ENCODE measurements around the gene KIF26B.

KIF26B gene

GRCh38 chr1:245441689-245442088 lies 286.9 kb downstream of the KIF26B start:
- H3K27ac ChIP-seq: no peak overlapping the region

GRCh38 chr1:245444147-245444828 lies 289.5 kb downstream of the KIF26B start:
- Histone ChIP-seq H3K4me2 (no peak overlapping the region), H3K36me3 (no peaks in the 10 kb centered on the region), H3K9me3 (replicated peaks in 1 of 11) (peaks cover 0 to 11% (median 0%) of the 10 kb centered on the region in 11 experiments; a peak in 1 of 22 replicates), H3K27ac (no peak overlapping the region), H3K27me3 (no peaks in the 10 kb centered on the region), H3K4me1 (peaks cover 0 to 3% (median 0%) of the 10 kb centered on the region in 10 experiments; a peak in 1 of 20 replicates), H3K9ac (no peak overlapping the region), H3K4me3 (no peak overlapping the region), H4K20me1 (no peaks in the 10 kb centered on the region)
- TF ChIP-seq Cebpa-rat (IDR thresholded peaks at IDR 0.05): no peak

More at GRCh38 chr1:245441689-245442088, 286.9 kb downstream of the KIF26B start:
- Histone ChIP-seq H3K27me3 (no peaks in the 10 kb centered on the region), H4K20me1 (no peaks in the 10 kb centered on the region), H3K4me3 (no peak overlapping the region), H3K4me2 (no peak overlapping the region), H3K36me3 (no peaks in the 10 kb centered on the region), H3K9ac (no peak overlapping the region), H3K9me3 (replicated peaks in 1 of 11) (peaks cover 0 to 11% (median 0%) of the 10 kb centered on the region in 11 experiments; a peak in 1 of 22 replicates), H3K4me1 (peaks cover 0 to 3% (median 0%) of the 10 kb centered on the region in 10 experiments; a peak in 1 of 20 replicates)
- TF ChIP-seq Cebpa-rat (IDR thresholded peaks at IDR 0.05): no peak

GRCh38 chr1:245444945-245445344 lies 290.2 kb downstream of the KIF26B start:
- peaks cover 0 to 3% (median 0%) of the 10 kb centered on the region in 10 experiments; a peak in 1 of 20 replicates for H3K4me1 ChIP-seq
- H3K9me3 ChIP-seq (replicated peaks in 1 of 11): peaks cover 0 to 11% (median 0%) of the 10 kb centered on the region in 11 experiments; a peak in 1 of 22 replicates
- H3K36me3 ChIP-seq: no peaks in the 10 kb centered on the region
- H3K27ac ChIP-seq: no peak overlapping the region
- H3K27me3 ChIP-seq: no peaks in the 10 kb centered on the region
- no peak overlapping the region for H3K9ac ChIP-seq
- no peak overlapping the region for H3K4me2 ChIP-seq
- H4K20me1 ChIP-seq: no peaks in the 10 kb centered on the region
- no peak for TF ChIP-seq Cebpa-rat (IDR thresholded peaks at IDR 0.05)
- no peak overlapping the region for H3K4me3 ChIP-seq

- Histone ChIP-seq H3K4me1 (no peaks in the 10 kb centered on the region), H3K9ac (no peak overlapping the region), H3K4me3 (no peak overlapping the region), H3K36me3 (no peaks in the 10 kb centered on the region), H3K4me2 (no peak overlapping the region), H3K9me3 (replicated peaks in 1 of 11) (peaks cover 0 to 11% (median 0%) of the 10 kb centered on the region in 11 experiments; a peak in 1 of 22 replicates), H4K20me1 (no peaks in the 10 kb centered on the region), H3K27me3 (no peaks in the 10 kb centered on the region), H3K27ac (no peak overlapping the region)
- no peak for TF ChIP-seq Cebpa-rat (IDR thresholded peaks at IDR 0.05)
These were observed 293.7 kb downstream of the KIF26B start for GRCh38 chr1:245448531-245448930.

- H3K4me3 ChIP-seq: no peak overlapping the region
- H3K27ac ChIP-seq: no peak overlapping the region
- H3K9me3 ChIP-seq (replicated peaks in 1 of 11): peaks cover 0 to 11% (median 0%) of the 10 kb centered on the region in 11 experiments; a peak in 1 of 22 replicates
- H3K4me2 ChIP-seq: no peak overlapping the region
- H3K36me3 ChIP-seq: no peaks in the 10 kb centered on the region
- H3K27me3 ChIP-seq: no peaks in the 10 kb centered on the region
- no peak for TF ChIP-seq Cebpa-rat (IDR thresholded peaks at IDR 0.05)
- no peaks in the 10 kb centered on the region for H4K20me1 ChIP-seq
- no peaks in the 10 kb centered on the region for H3K4me1 ChIP-seq
- no peak overlapping the region for H3K9ac ChIP-seq
These were observed 294.2 kb downstream of the KIF26B start for GRCh38 chr1:245448975-245449431.

- no peak overlapping the region for H3K27ac ChIP-seq
- no peak for TF ChIP-seq Cebpa-rat (IDR thresholded peaks at IDR 0.05)
- no peaks in the 10 kb centered on the region for H3K9me3 ChIP-seq (replicated peaks in 1 of 11)
- H3K4me1 ChIP-seq: peaks cover 0 to 9% (median under 1%) of the 10 kb centered on the region in 10 experiments; a peak in 9 of 20 replicates
- no peak overlapping the region for H3K9ac ChIP-seq
- no peak overlapping the region for H3K4me2 ChIP-seq
- no peaks in the 10 kb centered on the region for H4K20me1 ChIP-seq
- H3K27me3 ChIP-seq: no peaks in the 10 kb centered on the region
- no peak overlapping the region for H3K4me3 ChIP-seq
- H3K36me3 ChIP-seq: no peaks in the 10 kb centered on the region
These were observed 298.8 kb downstream of the KIF26B start for GRCh38 chr1:245453541-245453940.

- Histone ChIP-seq H3K36me3 (no peaks in the 10 kb centered on the region), H3K4me3 (no peak overlapping the region), H3K9me3 (replicated peaks in 1 of 11) (no peaks in the 10 kb centered on the region), H3K27ac (no peak overlapping the region), H4K20me1 (no peaks in the 10 kb centered on the region), H3K9ac (no peak overlapping the region), H3K4me1 (peaks cover 0 to 14% (median 2%) of the 10 kb centered on the region in 10 experiments; a peak in 9 of 20 replicates), H3K27me3 (no peaks in the 10 kb centered on the region), H3K4me2 (no peak overlapping the region)
- no peak for TF ChIP-seq Cebpa-rat (IDR thresholded peaks at IDR 0.05)
These were observed 299.3 kb downstream of the KIF26B start for GRCh38 chr1:245454051-245454450.

GRCh38 chr1:245457562-245457961 lies 302.8 kb downstream of the KIF26B start:
- Histone ChIP-seq H3K36me3 (no peaks in the 10 kb centered on the region), H3K9me3 (replicated peaks in 1 of 11) (no peaks in the 10 kb centered on the region), H3K4me3 (no peak overlapping the region), H3K27ac (no peak overlapping the region), H3K4me2 (no peak overlapping the region), H4K20me1 (no peaks in the 10 kb centered on the region), H3K4me1 (peaks cover 0 to 26% (median 6%) of the 10 kb centered on the region in 10 experiments; a peak in 9 of 20 replicates), H3K27me3 (no peaks in the 10 kb centered on the region), H3K9ac (no peak overlapping the region)
- TF ChIP-seq Cebpa-rat (IDR thresholded peaks at IDR 0.05): no peak

GRCh38 chr1:245458234-245458633 lies 303.4 kb downstream of the KIF26B start:
- Histone ChIP-seq H3K4me1 (peaks cover 0 to 26% (median 6%) of the 10 kb centered on the region in 10 experiments; a peak in 9 of 20 replicates), H3K27ac (peak overlapping the region in 2 of 11 experiments; percentile 23 to 28; a peak in 2 of 22 replicates), H3K4me3 (no peak overlapping the region), H3K9ac (no peak overlapping the region), H3K36me3 (no peaks in the 10 kb centered on the region), H3K9me3 (replicated peaks in 1 of 11) (no peaks in the 10 kb centered on the region), H3K4me2 (peak overlapping the region in 4 of 11 experiments; percentile 35 to 73 (median 66); a peak in 8 of 22 replicates), H3K27me3 (no peaks in the 10 kb centered on the region), H4K20me1 (no peaks in the 10 kb centered on the region)
- TF ChIP-seq Cebpa-rat (IDR thresholded peaks at IDR 0.05): no peak
